ENCODE results near the gene THSD7B.

THSD7B gene

GRCh38 chr2:137348301-137348700 is 583.0 kb downstream of the THSD7B start:
- Histone ChIP-seq H3K27ac (ENCODE audit: low read depth, low read length) (no peak overlapping the region), H3K4me3 (ENCODE audit: low read depth, low read length) (no peak overlapping the region), H3K4me1 (ENCODE audit: control insufficient read depth, insufficient read depth, low read length) (no peaks in the 10 kb centered on the region), H3K36me3 (ENCODE audit: control insufficient read depth, insufficient read depth, low read length) (no peaks in the 10 kb centered on the region), H3K9ac (ENCODE audit: low read depth, low read length) (no peak overlapping the region), H3K9me3 (ENCODE audit: control insufficient read depth, insufficient read depth, low read length) (no peaks in the 10 kb centered on the region), H3K27me3 (ENCODE audit: control insufficient read depth, insufficient read depth, low read length) (no peaks in the 10 kb centered on the region)

DNA sequence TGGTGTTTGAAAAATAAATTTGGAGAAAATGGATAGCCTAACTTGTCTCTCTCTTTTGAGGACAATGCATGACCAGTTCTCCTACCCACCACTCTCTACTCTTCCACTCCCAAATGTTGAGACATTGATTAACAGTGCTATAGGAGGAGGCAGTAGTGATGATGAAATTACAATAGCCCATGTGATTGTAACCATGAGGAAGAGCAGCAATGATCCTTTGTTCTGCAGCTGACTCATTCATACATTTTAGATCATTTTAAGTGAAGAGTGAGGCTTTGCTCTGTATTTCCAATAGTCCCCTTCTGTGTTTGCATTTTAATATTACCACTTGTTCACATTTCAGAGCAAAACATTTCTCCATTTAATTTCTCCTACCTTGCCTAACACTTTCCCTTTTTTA is 592.3 kb downstream of the THSD7B start:
- Histone ChIP-seq H3K27ac (ENCODE audit: low read depth, low read length) (no peak overlapping the region), H3K36me3 (ENCODE audit: control insufficient read depth, insufficient read depth, low read length) (no peaks in the 10 kb centered on the region), H3K4me1 (ENCODE audit: control insufficient read depth, insufficient read depth, low read length) (peaks cover 20% of the 10 kb centered on the region), H3K27me3 (ENCODE audit: control insufficient read depth, insufficient read depth, low read length) (no peaks in the 10 kb centered on the region), H3K9ac (ENCODE audit: low read depth, low read length) (no peak overlapping the region), H3K4me3 (ENCODE audit: low read depth, low read length) (no peak overlapping the region), H3K9me3 (ENCODE audit: control insufficient read depth, insufficient read depth, low read length) (peaks cover 18% of the 10 kb centered on the region)

DNA sequence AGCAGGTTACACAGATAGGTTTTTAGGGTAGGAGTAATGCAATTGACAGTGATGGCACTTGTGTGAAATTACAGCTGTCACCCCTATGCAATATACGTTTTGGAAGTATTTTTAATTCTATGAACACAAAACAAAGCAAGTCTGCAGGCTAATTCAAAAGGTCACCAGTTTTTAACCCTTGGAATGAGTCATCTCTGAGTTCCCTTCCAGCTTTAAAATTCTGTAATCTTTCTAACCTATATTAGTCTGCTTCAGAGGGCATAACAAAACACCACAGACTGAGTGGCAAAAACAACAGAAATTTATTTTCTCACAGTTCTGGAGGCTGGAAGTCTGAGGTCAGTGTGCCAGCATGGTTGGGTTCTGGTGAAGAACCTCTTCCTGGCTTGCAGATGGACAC is 602.0 kb downstream of the THSD7B start:
- no peaks in the 10 kb centered on the region for H3K4me1 ChIP-seq (ENCODE audit: control insufficient read depth, insufficient read depth, low read length)
- no peaks in the 10 kb centered on the region for H3K36me3 ChIP-seq (ENCODE audit: control insufficient read depth, insufficient read depth, low read length)
- H3K9me3 ChIP-seq (ENCODE audit: control insufficient read depth, insufficient read depth, low read length), result no peaks in the 10 kb centered on the region
- no peak overlapping the region for H3K4me3 ChIP-seq (ENCODE audit: low read depth, low read length)
- no peak overlapping the region for H3K27ac ChIP-seq (ENCODE audit: low read depth, low read length)
- H3K9ac ChIP-seq (ENCODE audit: low read depth, low read length), result no peak overlapping the region
- H3K27me3 ChIP-seq (ENCODE audit: control insufficient read depth, insufficient read depth, low read length), result no peaks in the 10 kb centered on the region

GRCh38 chr2:137369106-137369505 is 603.8 kb downstream of the THSD7B start:
- H3K9me3 ChIP-seq (ENCODE audit: control insufficient read depth, insufficient read depth, low read length), result no peaks in the 10 kb centered on the region
- no peaks in the 10 kb centered on the region for H3K36me3 ChIP-seq (ENCODE audit: control insufficient read depth, insufficient read depth, low read length)
- no peak overlapping the region for H3K9ac ChIP-seq (ENCODE audit: low read depth, low read length)
- no peak overlapping the region for H3K4me3 ChIP-seq (ENCODE audit: low read depth, low read length)
- H3K4me1 ChIP-seq (ENCODE audit: control insufficient read depth, insufficient read depth, low read length), result no peaks in the 10 kb centered on the region
- H3K27ac ChIP-seq (ENCODE audit: low read depth, low read length), result no peak overlapping the region
- no peaks in the 10 kb centered on the region for H3K27me3 ChIP-seq (ENCODE audit: control insufficient read depth, insufficient read depth, low read length)

DNA sequence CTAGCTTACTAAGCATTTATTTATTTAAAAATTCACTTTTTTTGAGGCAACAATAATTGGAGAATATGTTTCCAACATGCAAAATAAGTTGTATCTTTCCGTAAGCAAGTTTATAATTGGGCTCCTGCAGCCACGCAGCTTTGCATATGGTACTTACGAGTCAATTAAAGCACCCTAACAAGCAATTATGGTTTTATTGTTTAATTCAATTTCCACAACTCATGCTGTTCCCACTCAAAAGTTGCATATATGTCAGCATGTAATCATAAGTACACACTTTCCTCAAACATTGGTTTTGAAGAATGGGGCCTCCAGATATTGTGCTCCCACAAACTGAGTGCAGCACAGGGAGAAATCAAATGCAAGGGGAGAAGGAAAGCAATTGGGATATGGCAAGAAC is 613.8 kb downstream of the THSD7B start:
- Histone ChIP-seq H3K9me3 (ENCODE audit: control insufficient read depth, insufficient read depth, low read length) (peaks cover 22% of the 10 kb centered on the region), H3K27me3 (ENCODE audit: control insufficient read depth, insufficient read depth, low read length) (no peaks in the 10 kb centered on the region), H3K27ac (ENCODE audit: low read depth, low read length) (no peak overlapping the region), H3K36me3 (ENCODE audit: control insufficient read depth, insufficient read depth, low read length) (no peaks in the 10 kb centered on the region), H3K4me3 (ENCODE audit: low read depth, low read length) (no peak overlapping the region), H3K9ac (ENCODE audit: low read depth, low read length) (no peak overlapping the region), H3K4me1 (ENCODE audit: control insufficient read depth, insufficient read depth, low read length) (no peaks in the 10 kb centered on the region)

GRCh38 chr2:137380610-137381009 is 615.3 kb downstream of the THSD7B start:
- H3K9ac ChIP-seq (ENCODE audit: low read depth, low read length), result no peak overlapping the region
- H3K27me3 ChIP-seq (ENCODE audit: control insufficient read depth, insufficient read depth, low read length), result no peaks in the 10 kb centered on the region
- H3K4me1 ChIP-seq (ENCODE audit: control insufficient read depth, insufficient read depth, low read length), result no peaks in the 10 kb centered on the region
- no peak overlapping the region for H3K4me3 ChIP-seq (ENCODE audit: low read depth, low read length)
- no peak overlapping the region for H3K27ac ChIP-seq (ENCODE audit: low read depth, low read length)
- no peaks in the 10 kb centered on the region for H3K36me3 ChIP-seq (ENCODE audit: control insufficient read depth, insufficient read depth, low read length)
- H3K9me3 ChIP-seq (ENCODE audit: control insufficient read depth, insufficient read depth, low read length), result peaks cover 28% of the 10 kb centered on the region

DNA sequence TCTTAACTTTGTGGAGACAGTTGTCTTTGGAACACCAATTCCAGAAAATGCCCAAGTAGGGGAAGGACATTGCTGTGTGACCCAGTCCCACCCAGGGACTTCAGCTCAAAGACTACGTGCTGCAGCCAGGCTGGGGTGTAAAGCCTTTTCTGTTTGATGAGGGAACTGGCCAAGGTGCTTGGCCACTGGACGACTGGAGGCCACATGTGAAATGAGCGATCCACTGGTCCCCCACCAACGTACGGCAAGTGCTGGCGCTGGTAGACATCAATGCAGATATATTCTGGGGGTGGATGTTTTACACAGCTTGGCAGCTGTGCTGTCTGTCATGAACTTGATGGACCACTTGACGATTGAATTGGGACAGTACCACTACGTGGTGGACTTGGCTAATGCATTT is 616.4 kb downstream of the THSD7B start:
- Histone ChIP-seq H3K36me3 (ENCODE audit: control insufficient read depth, insufficient read depth, low read length) (no peaks in the 10 kb centered on the region), H3K9ac (ENCODE audit: low read depth, low read length) (no peak overlapping the region), H3K4me1 (ENCODE audit: control insufficient read depth, insufficient read depth, low read length) (no peaks in the 10 kb centered on the region), H3K9me3 (ENCODE audit: control insufficient read depth, insufficient read depth, low read length) (peaks cover 28% of the 10 kb centered on the region), H3K4me3 (ENCODE audit: low read depth, low read length) (no peak overlapping the region), H3K27me3 (ENCODE audit: control insufficient read depth, insufficient read depth, low read length) (no peaks in the 10 kb centered on the region), H3K27ac (ENCODE audit: low read depth, low read length) (no peak overlapping the region)

- Histone ChIP-seq H3K4me3 (ENCODE audit: low read depth, low read length) (no peak overlapping the region), H3K27ac (ENCODE audit: low read depth, low read length) (no peak overlapping the region), H3K36me3 (ENCODE audit: control insufficient read depth, insufficient read depth, low read length) (no peaks in the 10 kb centered on the region), H3K9me3 (ENCODE audit: control insufficient read depth, insufficient read depth, low read length) (peaks cover 28% of the 10 kb centered on the region), H3K9ac (ENCODE audit: low read depth, low read length) (no peak overlapping the region), H3K4me1 (ENCODE audit: control insufficient read depth, insufficient read depth, low read length) (no peaks in the 10 kb centered on the region), H3K27me3 (ENCODE audit: control insufficient read depth, insufficient read depth, low read length) (no peaks in the 10 kb centered on the region)
Measured at GRCh38 chr2:137383391-137383790, 618.0 kb downstream of the THSD7B start.

DNA sequence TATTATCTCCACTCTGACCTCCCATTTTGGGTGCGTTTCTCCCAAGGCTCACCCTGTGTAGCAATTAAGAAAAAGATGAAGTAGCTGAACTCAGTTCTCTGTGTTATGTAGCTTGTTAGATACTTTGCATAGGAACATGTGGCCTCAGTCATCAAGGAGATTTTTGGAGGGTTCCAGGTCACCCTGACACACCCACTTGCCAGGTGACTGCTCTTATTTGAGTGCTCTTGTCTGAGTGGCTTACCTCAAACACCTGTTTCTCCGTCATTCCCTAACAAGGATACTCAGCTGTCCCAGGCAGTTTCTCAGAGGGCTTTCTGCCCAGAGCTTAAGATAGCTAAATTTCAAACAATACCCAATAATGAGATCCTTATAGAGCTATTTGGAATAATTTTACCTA is 621.7 kb downstream of the THSD7B start:
- peaks cover 27% of the 10 kb centered on the region for H3K9me3 ChIP-seq (ENCODE audit: control insufficient read depth, insufficient read depth, low read length)
- no peak overlapping the region for H3K27ac ChIP-seq (ENCODE audit: low read depth, low read length)
- no peaks in the 10 kb centered on the region for H3K36me3 ChIP-seq (ENCODE audit: control insufficient read depth, insufficient read depth, low read length)
- no peaks in the 10 kb centered on the region for H3K27me3 ChIP-seq (ENCODE audit: control insufficient read depth, insufficient read depth, low read length)
- H3K4me1 ChIP-seq (ENCODE audit: control insufficient read depth, insufficient read depth, low read length), result no peaks in the 10 kb centered on the region
- H3K4me3 ChIP-seq (ENCODE audit: low read depth, low read length), result no peak overlapping the region
- no peak overlapping the region for H3K9ac ChIP-seq (ENCODE audit: low read depth, low read length)

DNA sequence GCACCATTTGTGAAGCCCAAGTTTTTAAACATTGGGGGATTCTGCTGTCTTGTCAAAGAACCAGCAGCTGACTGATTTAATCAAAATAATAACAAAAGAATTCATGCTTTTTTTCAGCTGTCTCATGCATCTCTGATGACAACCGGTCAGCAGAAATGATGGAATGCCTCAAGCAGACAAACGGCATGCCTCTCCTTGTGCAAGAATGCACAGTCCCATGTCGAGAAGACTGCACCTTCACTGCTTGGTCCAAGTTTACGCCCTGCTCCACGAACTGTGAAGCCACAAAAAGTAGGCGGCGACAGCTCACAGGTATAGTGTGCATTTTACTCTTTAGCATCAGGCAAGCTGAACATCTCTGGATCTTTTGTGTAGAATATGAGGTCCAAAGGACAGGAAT is 640.2 kb downstream of the THSD7B start:
- Histone ChIP-seq H3K4me3 (ENCODE audit: low read depth, low read length) (no peak overlapping the region), H3K27me3 (ENCODE audit: control insufficient read depth, insufficient read depth, low read length) (no peaks in the 10 kb centered on the region), H3K36me3 (ENCODE audit: control insufficient read depth, insufficient read depth, low read length) (no peaks in the 10 kb centered on the region), H3K4me1 (ENCODE audit: control insufficient read depth, insufficient read depth, low read length) (no peaks in the 10 kb centered on the region), H3K27ac (ENCODE audit: low read depth, low read length) (no peak overlapping the region), H3K9ac (ENCODE audit: low read depth, low read length) (no peak overlapping the region), H3K9me3 (ENCODE audit: control insufficient read depth, insufficient read depth, low read length) (no peaks in the 10 kb centered on the region)

- Histone ChIP-seq H3K36me3 (ENCODE audit: control insufficient read depth, insufficient read depth, low read length) (no peaks in the 10 kb centered on the region), H3K9me3 (ENCODE audit: control insufficient read depth, insufficient read depth, low read length) (no peaks in the 10 kb centered on the region), H3K4me1 (ENCODE audit: control insufficient read depth, insufficient read depth, low read length) (no peaks in the 10 kb centered on the region), H3K27ac (ENCODE audit: low read depth, low read length) (no peak overlapping the region), H3K27me3 (ENCODE audit: control insufficient read depth, insufficient read depth, low read length) (no peaks in the 10 kb centered on the region), H3K4me3 (ENCODE audit: low read depth, low read length) (no peak overlapping the region), H3K9ac (ENCODE audit: low read depth, low read length) (no peak overlapping the region)
Measured at GRCh38 chr2:137411585-137411984, 646.2 kb downstream of the THSD7B start.

GRCh38 chr2:137420744-137421143 is 655.4 kb downstream of the THSD7B start:
- no peak overlapping the region for H3K4me3 ChIP-seq (ENCODE audit: low read depth, low read length)
- H3K4me1 ChIP-seq (ENCODE audit: control insufficient read depth, insufficient read depth, low read length), result no peaks in the 10 kb centered on the region
- H3K27me3 ChIP-seq (ENCODE audit: control insufficient read depth, insufficient read depth, low read length), result no peaks in the 10 kb centered on the region
- no peak overlapping the region for H3K27ac ChIP-seq (ENCODE audit: low read depth, low read length)
- no peaks in the 10 kb centered on the region for H3K36me3 ChIP-seq (ENCODE audit: control insufficient read depth, insufficient read depth, low read length)
- H3K9me3 ChIP-seq (ENCODE audit: control insufficient read depth, insufficient read depth, low read length), result peaks cover 19% of the 10 kb centered on the region
- no peak overlapping the region for H3K9ac ChIP-seq (ENCODE audit: low read depth, low read length)
